NOMO-1 (cell line): ENCODE data around the gene S100A10.

ENCODE experiments used
- DNase-seq, 2 experiments: peaks; one replicate each; lab custom pipeline; 2025; ENCODE audit not compliant: unreplicated experiment in 2 of 2; lab: John Stamatoyannopoulos, UW

S100A10 gene

DNA sequence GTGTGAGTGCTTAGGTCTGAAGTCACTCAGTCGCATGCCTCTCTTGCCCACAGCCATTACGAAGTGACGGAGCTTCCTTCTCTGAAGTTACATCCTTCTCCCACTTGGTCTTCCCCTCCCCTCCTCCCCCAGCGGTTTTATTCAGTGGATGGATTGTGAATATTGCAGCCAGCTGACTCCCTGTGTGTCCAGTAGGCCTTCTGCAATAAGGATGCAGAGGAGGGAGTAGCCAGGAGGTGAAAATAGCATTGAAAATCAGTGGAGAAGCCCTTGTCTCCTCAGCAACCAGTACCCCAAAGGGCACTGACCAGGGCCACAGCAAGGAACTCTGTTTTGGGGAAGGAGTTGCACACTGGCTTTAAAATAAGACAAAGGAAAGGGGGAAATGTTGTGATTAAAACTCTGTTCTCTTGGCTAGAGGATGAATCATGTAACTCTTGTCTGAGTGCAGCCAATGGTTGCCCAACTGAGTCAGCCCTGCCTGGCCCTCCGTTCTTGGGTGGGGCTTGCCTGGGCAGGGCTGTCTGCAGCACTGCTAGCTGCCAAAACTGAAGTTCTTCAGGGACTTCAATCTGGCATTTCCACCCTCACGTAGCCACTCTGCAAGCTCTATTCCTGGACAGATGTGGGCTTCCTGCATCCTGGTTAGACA lies 4.3 kb downstream of the S100A10 start:
- peak; percentile 84 to 92 for DNase-seq

DNA sequence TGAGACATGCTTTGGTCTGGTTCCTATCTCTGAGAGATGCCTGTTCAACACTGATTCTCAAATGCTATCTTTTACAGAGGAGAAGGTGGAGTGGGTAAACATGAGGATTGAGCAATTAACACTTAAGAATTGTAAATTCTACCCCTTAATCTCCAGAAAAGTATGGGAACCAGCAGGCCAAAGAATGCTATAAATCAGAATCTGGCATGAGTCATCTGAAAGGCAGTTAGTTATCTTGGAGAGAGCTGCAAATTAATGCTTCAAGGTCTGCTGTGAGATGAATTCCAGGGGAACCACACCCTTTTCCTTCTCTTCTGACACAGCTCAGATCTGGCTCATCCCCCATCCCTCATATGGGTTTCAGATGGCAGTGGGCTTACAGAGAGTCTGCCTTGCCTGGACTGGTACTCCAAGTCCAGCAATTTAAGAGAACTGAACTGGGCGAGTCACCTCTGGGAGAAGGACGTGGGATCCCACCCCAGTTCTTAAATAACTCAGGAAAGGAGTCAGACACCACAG lies 5.2 kb downstream of the S100A10 start:
- DNase-seq = peak in 1 of 2 experiments; percentile 33

DNA sequence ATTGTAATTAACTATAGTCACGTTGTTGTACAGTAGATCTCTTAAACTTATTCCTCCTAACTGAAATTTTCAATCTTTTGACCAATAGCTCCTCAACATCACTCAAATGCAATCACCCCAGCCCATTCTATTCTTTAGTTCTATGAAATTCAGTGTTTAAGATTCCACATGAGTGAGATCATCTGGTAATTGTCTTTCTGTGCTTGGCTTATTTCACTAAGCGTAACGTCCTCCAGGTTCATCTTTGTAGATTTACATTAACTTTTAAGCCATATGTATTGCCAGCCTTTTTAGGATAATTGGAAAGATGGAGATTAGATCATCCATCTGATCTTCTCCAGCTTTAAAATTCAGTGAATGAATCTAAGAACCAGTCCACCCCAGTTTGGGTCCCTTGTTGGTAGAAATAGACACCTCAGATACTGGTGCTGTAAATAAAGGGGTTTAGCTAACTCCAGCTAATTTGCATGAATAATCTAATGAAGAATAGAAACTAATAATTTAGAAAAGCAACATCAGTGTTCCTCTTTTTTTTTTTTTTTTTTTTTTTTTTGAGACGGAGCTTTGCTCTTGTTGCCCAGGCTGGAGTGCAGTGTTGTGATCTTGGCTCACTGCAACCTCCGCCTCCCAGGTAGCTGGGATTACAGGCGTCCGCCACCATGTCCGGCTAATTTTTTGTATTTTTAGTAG lies 7.0 kb downstream of the S100A10 start:
- no peak for DNase-seq

DNA sequence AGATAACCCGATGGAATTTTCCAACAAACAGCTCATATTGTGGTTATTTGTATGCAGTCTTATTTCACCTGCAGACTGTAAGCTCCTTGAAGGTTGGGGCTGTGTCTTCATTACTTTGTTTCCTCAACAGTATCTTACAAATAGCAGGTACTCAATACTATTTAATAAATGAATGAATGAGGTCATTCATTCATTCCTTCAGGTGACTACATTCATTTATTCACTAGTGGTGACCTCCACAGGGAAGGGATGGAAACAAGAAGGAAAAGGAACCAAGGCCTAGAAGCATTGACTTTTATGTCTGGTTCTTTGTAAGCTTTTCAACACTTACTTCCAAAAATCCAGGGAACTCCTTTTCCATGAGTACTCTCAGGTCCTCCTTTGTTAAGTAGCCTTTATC lies 7.9 kb downstream of the S100A10 start:
- DNase-seq = no peak

DNA sequence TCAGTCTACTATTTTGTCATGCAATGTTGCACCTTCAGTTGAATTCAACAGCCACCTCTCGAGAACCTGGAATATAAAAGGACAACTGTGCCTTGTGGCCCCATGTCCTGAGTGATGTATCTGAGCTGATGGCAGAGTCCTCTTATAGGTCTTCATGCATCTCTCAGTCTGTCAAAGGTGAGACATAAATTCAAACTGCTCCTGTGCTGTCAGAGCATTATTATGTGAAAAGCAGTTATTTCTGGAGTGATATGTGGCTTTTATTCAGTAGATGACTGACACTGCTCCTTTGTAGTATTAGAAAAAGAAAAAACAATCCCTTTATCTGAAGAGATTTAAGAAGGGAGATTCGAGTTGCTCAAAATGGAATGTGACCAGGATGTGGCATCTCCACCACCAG lies 8.4 kb downstream of the S100A10 start:
- no peak for DNase-seq

DNA sequence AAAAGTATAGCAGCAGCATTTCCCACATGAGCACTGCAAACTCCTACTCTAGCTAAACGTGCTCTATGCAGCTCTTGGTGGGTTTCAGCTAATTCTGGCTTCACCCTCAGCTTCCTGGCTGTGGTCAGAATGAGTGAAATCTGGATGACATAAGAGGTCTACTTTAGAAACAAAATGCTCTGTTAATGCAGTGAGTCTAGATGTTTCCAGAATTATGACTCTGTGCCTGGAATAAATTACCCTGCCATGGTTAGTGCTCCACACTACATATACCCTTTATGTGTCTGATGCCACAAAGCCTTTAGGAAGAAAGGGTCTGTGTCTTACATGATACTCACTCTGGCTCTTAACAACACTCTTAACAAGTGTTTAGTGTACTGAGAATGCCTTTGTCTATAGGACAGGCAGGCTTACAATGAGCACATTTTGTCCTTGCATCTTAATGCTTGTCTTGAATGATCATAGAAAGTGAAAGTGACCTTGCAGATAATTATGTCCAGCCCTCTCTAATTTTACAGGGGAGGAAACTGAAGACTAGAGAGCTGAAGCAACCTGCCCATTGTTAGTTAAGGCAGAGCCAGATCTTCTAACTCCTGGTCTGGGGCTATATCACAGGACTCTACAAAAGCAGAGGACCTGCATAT lies 9.2 kb downstream of the S100A10 start:
- peak; percentile 27 to 70 for DNase-seq

DNA sequence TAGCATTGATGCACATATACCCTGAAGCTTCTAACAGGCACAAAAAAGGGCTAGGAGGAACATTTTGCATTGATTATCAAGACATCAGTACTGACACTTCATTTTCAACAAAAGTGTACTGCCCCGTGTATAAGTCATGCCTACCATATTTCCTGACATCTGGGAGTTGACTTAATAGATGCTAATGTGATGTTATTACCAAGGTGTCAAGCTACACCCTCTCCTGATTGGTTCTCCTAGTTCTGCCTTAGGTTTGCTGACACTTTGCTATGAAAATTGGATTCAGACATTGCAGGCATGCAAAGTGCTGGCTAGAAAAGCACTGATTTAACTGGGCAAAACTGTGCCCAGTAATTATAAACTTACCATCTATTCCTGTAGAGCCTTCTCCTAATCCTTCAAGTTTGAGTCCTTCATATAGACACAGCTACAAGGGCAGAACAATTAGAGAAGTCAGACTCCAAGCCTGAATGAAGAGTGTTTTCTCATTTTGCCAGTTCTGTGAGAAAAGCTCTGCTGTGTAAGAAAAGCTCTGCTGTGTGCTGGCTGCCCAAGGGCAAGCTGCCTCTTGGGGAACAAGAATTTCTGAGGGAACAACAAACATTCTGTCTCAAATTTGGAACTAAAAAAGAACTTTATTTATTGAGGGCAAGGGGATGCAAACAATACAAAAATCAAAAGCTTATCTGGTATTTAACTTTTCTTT lies 11.2 kb downstream of the S100A10 start:
- no peak for DNase-seq

DNA sequence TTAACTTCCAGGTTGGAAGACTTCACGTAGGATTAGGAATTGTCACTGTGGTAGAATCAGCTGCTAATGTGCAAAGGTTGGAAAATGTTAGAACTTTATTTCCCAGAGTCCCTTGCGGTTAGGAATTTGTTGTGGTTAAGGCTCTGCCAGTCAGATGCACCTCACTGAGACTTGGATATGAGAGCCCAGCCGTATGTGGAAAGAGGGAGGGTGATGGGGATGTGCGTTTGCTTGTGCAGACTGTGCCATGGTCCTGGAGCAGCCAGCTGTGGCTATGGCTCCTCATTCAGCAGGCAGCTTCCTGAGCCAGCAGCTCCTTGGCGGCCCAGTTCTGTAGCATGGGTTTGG lies 12.5 kb downstream of the S100A10 start:
- no peak for DNase-seq

DNA sequence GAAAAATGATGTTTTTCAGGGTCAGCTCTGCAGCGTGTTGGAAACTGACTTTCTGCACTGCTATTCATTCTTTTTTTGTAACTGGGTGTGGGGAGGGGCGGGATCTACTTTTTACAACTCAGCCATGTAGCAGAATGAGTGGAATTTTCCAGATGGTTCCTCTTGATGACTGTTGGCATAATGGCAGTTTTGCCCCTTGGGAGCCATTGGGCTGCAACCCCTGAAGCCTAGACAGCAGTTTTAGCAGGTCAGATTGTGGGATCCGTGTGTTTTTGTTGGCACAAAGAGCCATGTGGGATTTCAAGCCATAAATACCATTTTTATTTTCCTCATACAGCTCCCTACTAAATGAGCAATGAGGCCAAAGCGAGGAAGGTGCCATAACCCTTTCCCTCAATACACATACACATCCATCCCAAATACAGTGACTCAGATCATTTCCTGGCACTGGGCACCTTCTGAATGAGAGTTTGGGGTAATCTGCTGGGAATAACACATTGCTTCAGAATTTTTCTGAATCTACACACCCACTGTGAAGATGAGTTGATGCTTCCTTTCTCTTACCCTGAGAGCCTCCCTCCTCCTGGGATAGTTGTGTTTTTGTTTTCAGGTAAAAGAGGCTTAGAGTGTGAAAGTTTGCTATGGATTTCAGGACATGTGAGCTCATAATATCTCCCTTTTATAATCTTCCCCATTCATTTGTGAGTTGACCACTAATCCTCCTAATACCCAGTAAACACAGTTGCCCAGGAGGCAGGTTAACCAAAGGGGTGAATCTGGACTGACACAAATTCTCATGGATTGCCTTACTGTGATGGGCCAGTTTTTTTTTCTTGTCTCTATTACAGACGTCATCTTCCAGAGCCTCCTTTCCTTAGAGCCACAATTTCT lies 13.1 kb downstream of the S100A10 start:
- no peak for DNase-seq

DNA sequence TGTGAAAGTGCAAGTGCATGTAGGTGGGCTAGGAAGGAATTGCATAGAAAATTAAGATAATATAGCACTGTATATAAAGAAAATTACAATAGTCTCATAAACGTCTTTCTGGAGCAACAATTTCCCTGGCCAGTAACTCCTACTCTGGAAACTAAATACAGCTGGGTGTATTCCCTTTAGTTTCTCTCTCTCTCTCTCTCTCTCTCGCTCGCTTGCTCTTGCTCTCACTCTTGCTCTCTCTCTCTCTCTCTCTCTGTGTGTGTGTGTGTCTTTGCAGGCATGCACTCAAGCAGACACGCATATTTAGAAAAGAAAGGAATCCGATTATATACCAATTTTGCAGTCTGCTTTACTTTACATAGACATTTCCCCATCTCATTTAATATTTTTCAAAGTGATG lies 14.7 kb downstream of the S100A10 start:
- DNase-seq = no peak

DNA sequence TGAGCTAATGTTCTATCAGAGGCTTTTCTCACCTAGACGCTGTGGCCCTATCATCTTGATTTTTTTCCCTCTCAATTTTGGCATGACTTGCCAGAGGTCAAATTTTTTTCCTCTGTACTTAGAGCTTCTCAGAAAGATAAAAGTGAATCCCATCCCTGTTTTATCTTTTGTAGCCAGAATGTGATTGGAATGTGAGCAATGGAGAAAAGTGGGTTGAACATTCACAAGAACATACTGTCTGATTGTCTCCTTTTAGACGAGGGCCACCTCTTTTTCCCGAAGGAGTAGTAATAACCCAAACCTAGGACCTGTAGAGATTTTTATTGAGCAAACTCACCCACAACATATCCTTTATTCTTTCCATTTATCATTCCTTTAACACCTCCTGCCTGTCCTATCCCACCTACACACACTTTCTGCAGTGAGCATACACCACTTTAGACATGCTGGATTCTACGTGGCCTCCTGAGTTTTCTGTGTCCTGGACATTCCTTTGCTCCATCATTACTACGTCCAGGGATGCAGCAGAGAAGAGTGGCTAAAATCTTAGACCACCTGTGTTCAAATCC lies 15.9 kb downstream of the S100A10 start:
- DNase-seq = no peak

DNA sequence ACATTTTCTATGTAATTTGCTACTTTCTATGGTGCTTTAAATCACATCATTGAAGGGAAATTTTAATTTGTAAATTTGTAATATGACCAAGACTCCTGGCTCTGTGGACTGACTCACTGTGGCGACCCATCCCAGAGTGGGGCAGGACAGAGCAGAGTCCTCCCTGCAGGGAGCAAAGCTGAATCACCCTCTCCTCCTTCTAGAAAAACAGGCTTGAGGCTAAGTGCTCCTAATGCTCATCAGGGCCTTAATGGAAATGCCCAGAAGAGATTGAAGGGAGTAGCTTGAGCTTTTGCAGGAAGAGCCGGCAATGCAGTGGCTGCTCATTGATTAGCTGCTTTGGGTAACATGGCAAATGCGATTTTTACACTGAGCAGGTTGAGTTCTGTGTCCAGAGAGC lies 16.8 kb downstream of the S100A10 start:
- DNase-seq = no peak

DNA sequence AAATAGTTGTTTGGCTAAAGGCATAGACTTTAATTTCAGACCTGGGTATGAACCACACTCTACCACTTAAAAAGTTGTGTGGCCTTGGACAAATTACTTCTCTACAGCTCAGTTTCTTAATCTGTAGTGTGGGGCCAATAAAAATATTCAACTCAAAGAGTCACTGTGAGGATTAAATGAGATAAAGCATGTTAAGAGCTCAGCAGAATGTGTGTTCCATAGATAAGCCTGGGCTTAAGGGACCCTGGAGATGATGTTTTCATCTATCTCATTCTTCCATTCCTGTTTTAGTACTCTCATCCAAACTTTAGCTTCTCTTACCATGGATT lies 17.7 kb downstream of the S100A10 start:
- DNase-seq = no peak

DNA sequence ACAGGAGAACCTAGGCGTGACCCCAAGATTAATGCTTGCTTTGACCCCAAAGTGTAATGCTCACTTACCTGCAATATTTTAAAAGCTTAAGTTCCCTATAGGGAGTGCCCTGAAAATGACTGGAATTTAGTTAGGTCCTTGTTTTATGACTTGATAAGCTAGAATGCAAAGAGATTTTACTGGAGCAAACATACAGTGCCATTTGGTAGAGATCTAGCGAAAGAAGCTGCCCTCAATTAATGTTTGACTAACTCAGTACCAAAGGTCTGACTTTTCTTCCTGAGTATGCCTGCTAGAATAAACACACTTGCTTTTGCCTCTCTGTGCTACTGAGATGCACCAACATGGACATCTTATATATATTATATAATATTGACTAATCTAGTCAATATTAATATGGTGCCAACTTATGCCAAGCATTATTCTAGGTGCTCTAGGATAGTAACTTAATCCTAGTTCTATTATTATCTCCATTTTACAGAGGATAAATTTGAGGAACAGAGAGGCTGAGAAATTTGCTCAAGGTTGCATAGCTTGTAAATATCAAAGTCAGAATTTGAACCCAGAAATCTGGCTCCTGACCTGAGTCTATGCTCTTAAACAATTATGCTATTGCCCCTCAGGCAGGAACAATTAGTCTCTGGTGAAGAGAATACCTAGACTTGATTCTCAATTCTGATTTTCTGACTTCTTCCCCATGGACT lies 18.2 kb downstream of the S100A10 start:
- DNase-seq = no peak

DNA sequence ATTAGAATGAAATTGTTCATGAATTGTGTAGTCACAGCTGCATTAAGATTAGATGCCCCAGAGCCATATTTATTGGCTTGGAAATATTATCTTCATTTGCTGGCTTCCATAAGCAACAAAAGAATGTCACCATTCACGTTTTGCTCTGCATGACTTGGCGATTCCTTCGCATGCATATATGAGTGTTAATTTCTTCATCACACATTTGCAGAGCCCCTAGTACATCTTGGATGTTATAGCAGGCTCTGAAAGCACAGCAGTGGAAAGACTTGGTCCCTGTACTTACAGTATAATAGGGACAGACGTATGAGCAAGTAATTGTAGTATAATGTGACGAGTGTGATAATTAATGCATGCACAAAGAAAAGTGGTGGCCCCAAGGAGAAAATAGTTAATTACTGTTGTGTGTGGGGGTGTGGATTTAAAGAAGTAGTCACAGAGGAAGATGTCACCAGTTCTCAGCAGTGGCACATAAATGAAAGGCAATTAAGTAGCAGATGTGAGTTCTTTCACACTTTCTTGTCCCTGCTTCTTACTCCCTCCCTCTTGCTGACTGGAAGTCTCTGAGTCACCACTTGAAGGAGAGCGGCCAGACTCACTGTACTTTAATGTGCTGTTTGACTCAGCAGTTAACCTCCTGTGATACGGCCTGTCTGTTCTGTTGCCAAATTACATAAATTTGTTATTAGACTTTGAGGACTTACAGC lies 21.0 kb downstream of the S100A10 start:
- peak; percentile 70 to 97 for DNase-seq

DNA sequence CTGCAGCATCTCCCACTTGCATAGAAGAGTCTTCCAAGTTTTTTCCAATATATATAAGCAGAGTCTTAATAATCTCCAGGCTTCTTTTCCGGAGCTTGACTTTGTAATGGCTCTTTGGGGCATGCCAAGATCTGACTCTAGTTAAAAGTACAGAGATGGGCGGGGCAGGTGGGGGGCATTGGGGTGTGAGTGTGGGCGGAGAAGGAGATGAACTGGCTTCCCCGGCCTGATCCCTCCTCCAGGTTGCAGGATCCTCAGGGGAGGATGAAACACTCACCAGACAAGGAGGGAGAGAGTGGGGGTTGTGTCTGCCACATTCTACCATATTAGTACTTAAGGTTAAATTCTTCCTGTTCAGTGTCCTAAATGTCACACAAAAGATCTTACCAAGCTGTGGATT lies 23.0 kb downstream of the S100A10 start:
- DNase-seq = no peak

DNA sequence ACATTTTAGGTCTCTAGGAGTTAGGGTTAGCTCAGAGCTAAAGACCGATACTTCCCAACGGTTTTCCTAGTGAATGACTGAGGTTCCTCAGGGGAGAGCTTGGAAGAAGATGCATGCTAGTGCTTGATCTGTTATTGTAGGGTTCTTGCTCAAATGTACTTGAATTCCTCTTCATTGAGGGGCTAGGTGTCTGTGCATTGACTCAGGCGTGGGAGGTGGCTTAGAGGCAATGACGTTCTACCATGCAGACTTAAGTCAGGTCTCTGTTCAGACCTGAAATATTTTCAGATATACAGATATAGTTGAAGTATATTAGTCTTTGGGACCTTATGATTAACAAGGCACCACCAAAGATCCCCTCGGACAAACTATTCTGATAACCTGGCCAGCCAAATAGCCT lies 23.5 kb downstream of the S100A10 start:
- no peak for DNase-seq

DNA sequence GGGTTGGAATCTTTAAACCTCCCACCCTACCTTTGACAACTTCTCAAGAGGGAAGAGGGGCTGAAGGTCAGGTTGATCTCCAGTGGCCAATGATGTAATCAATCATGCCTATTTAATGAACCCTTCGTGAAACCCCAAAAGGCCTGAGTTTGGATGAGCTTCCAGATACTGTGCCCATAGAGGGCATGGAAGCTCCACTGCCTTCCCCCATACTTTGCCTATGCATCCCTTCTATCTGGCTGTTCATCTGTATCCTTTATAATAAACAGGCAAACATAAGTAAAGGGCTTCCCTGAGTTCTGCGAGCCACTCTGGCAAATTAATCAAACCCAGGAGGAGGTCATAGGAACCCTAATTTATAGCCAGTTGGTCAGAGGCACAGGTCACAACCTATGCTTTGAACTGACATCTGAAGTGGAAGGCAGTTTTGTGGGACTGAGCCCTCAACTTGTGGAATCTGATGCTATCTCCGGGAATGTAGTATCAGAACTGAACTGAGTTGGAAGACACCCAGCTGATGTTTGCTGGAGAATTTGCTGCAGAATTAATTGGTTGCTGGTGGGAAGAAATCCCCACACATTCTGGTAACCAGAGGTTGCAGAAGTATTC lies 24.8 kb downstream of the S100A10 start:
- DNase-seq = no peak

DNA sequence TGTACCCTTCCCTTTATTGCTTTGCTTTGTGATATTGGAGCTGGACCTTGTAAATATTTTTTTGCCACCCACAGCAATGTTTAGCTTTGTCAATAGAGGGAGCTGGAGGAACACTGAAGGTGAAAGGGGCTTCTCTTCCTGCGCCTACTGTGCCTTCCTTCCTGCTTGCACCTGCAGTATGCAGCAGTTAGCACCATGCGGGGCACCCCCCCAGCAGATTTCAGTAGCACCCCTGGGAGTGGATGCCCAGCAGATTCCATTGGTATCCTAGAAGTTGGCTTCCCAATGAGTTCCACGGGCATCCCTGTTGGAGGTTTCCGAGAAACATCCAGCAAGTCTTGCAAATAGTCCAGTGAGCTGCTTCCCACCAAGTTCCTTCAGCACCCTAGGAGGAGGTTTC lies 25.6 kb downstream of the S100A10 start:
- peak; percentile 33 to 71 for DNase-seq
